Right lobe of liver (tissue), 6 donors: ENCODE measurements around the gene SCN7A. TPM values are rescaled to one million over a fixed set of nuclear protein-coding genes. Genes with fewer than 3 reads are reported as not detected.
A peak's percentile ranks its signal among the peaks of the same experiment; 100 is the strongest.

Source experiments
- ATAC-seq, 4 donors: fragments of 200-7000 bp; cut with Tn5 transposase; one replicate each; pipeline ENCODE4 v1.9.1; 2020; ENCODE audit warnings: mild to moderate bottlenecking in 4 of 4, moderate library complexity in 4 of 4
- DNase-seq, 3 donors: peaks; one replicate each; pipeline ENCODE4 v3.0.0-alpha.2; 2020
- H3K27ac ChIP-seq, 3 donors: fragments of 200-600 bp; one replicate each; pipeline ENCODE4 v1.8.0; 2022
- H3K27me3 ChIP-seq, 2 donors: fragments of 200-600 bp; one replicate each; pipeline ENCODE4 v1.8.0; 2022
- H3K36me3 ChIP-seq, 4 donors: fragments of 200-600 bp; sonication (generic) in 1 of 4; one replicate each; pipeline versions ENCODE4 v1.5.1 to v1.8.0; 2017 to 2022; ENCODE audit warnings: control low read depth in 1 of 4
- H3K4me1 ChIP-seq, 4 donors: fragments of 200-600 bp; sonication (generic) in 1 of 4; one replicate each; pipeline versions ENCODE4 v1.5.1 to v1.8.0; 2017 to 2022; ENCODE audit warnings: control low read depth in 1 of 4
- H3K4me3 ChIP-seq, 3 donors: fragments of 200-600 bp; one replicate each; pipeline ENCODE4 v1.8.0; 2022
- H3K9me3 ChIP-seq, 4 donors: fragments of 200-600 bp; sonication (generic) in 1 of 4; one replicate each; pipeline versions ENCODE4 v1.5.1 to v1.8.0; 2017 to 2022; ENCODE audit warnings: control low read depth in 1 of 4
- POLR2A ChIP-seq: fragments of 450-650 bp; IDR thresholded peaks from one replicate; pipeline ENCODE4 v1.6.1; 2017; ENCODE audit warnings: antibody characterized with exemption, mild to moderate bottlenecking
- WGBS: methylation state at CpG from one replicate; pipeline ENCODE4 v1.1.6; 2018; ENCODE audit warnings: low coverage, low lambda C conversion rate; ENCODE audit not compliant: insufficient coverage; ENCODE audit errors: missing lambda C conversion rate; 5-methylcytosine and 5-hydroxymethylcytosine counted together
- intact Hi-C, 2 donors: fragments of 100-400 bp; cut with DNase I; formaldehyde crosslinking; loops; one replicate each; pipeline versions ENCODE4 v1.11.2 to v1.14.1; 2022
- total RNA-seq, 6 experiments: library from RNA; depleted of rRNA in 2 of 6; stranded (reverse); fragments of >200 nt in 2 of 6; fragmentation: NEBNext Ultra II Directional in 3 of 6; extraction: Animal tissue kit (Norgen Biotek cat#: 25700) in 3 of 6; gene quantifications; one replicate each; pipeline versions ENCODE4 v1.1.0 to v1.2.4, GENCODE V29; 2016 to 2023
- TF ChIP-seq, protein P1 (sequence below), 4 donors: fragments of 200-600 bp in 3 of 4; fragments of 450-650 bp in 1 of 4; IDR thresholded peaks; one replicate each; pipeline versions ENCODE4 v1.5.1 to v1.8.0; 2016 to 2022; ENCODE audit warnings: antibody characterized with exemption in 4 of 4, mild to moderate bottlenecking in 2 of 4
- donor health status: DM: no; HTN: yes; CAD: no.
- donor health status: DM: no; HTN: no; CAD: no.
- donor health status: DM: no; HTN: no; CAD: no.
- donor health status: DM: no; HTN: yes; CAD: no.
- donor health status: DM: no; HTN: yes; CAD: no.

The SCN7A gene
- total RNA-seq, 6 experiments from 2014 or later: 0.27 to 4.2 (median 1.2) TPM

DNA sequence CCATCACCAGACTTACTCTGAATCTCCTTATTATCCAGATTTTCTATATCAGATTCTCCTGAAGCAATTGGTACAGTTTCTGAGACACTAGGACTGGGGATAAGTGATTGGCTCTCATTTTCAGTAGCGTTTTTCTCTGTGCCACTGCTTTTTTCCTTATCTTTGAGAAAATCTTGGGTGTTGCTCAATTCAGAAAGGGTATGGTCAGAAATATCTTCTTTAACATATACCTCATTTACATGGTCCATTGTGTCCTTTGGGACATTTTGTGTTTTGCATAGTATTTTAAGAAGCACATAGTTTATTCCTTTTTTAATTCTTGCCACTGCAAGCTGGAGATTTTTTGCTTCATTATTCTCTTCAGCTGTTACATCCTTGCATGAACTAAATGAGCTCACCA, 61.7 kb downstream of the SCN7A start:
- intact Hi-C loops: no loop called here
- DNase-seq (no peak), ATAC-seq (no peak)
- Histone ChIP-seq H3K27ac (no peak overlapping the region), H3K4me1 (no peaks in the 10 kb centered on the region), H3K4me3 (no peak overlapping the region), H3K36me3 (no peaks in the 10 kb centered on the region), H3K27me3 (no peaks in the 10 kb centered on the region), H3K9me3 (no peaks in the 10 kb centered on the region)
- 21% methylated on average over 1 of the region's 1 CpG for WGBS
- no peak for TF ChIP-seq POLR2A
- TF ChIP-seq, protein P1, sequence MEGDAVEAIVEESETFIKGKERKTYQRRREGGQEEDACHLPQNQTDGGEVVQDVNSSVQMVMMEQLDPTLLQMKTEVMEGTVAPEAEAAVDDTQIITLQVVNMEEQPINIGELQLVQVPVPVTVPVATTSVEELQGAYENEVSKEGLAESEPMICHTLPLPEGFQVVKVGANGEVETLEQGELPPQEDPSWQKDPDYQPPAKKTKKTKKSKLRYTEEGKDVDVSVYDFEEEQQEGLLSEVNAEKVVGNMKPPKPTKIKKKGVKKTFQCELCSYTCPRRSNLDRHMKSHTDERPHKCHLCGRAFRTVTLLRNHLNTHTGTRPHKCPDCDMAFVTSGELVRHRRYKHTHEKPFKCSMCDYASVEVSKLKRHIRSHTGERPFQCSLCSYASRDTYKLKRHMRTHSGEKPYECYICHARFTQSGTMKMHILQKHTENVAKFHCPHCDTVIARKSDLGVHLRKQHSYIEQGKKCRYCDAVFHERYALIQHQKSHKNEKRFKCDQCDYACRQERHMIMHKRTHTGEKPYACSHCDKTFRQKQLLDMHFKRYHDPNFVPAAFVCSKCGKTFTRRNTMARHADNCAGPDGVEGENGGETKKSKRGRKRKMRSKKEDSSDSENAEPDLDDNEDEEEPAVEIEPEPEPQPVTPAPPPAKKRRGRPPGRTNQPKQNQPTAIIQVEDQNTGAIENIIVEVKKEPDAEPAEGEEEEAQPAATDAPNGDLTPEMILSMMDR (IDR thresholded peaks at IDR 0.05): no peak

DNA sequence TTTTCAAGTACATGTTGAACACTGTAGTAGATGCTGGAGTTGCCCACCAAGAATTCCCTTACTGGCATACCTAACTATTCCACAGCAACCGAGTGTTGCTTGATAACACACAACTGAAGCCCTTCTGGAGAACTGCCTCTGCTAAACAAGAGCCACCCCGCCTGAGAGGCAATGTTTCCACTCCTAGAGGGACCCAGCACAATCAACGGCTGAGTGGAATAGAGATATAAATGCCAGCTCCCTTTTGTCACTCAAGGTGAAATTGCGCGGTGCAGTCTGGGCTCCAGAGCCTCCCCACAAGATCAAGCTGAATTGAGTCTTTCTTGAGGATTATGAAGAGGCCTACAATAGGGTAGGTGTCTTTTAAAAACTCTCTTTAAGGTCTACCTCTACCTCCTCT, 69.2 kb downstream of the SCN7A start:
- intact Hi-C loops: no loop called here
- Histone ChIP-seq H3K27ac (no peak overlapping the region), H3K27me3 (no peaks in the 10 kb centered on the region), H3K9me3 (no peaks in the 10 kb centered on the region), H3K4me1 (no peaks in the 10 kb centered on the region), H3K36me3 (no peaks in the 10 kb centered on the region), H3K4me3 (no peak overlapping the region)
- 90% methylated on average over 2 of the region's 5 CpGs for WGBS
- TF ChIP-seq POLR2A: no peak
- TF ChIP-seq, protein P1 (IDR thresholded peaks at IDR 0.05): no peak
- DNase-seq (no peak), ATAC-seq (no peak)

DNA sequence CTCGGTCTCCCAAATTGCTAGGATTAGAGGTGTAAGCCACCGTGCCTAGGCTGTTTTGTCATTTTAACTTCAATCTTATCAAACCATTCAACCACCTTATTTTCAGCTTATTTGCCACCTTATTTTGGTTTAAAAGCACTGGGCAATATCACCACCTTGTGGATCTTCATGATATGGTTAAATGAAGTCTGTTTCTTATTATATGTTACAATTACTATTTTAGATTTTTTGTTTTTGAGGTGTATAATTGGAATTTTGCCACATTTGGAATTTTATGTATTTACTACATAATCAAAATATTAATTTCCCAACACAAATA, 74.5 kb downstream of the SCN7A start:
- no peak for TF ChIP-seq POLR2A
- TF ChIP-seq, protein P1 (IDR thresholded peaks at IDR 0.05): peak; percentile 34 to 53 (median 44)
- intact Hi-C loops: no loop called here
- WGBS: 25% methylated on average over 1 of the region's 2 CpGs

DNA sequence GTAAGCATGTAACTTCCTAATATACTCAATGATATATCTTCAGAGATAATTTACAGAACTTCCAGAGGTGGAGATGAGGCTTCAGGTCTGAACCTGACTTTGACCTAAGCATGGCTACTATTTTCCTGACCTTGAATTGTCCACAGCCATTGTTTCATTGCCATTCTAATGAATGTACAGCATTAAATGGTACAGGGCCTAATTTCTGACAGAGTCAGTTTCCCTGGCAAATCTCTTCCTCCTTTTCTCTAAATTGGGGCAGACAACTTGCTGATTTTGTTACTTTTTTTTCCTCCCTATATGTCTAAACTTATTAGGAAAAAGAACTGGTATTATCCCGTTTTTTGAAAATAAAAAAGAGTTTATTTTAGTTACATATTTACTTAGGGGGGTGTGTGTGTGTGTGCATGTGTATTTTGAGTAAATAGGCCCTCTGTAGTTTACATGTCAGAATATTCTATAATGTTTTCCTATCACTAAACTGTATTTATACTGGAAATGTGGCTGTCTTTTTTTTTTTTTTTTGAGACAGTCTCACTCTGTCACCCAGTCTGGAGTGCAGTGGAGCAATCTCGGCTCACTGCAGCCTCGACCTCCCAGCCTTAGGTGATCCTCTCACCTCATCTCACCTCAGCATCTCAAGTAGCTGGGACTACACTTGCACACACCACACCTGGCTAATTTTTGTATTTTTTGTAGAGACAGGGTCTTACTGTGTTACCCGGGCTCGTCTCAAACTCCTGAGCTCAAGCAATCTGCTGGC, 75.0 kb downstream of the SCN7A start:
- 28% methylated on average over 3 of the region's 5 CpGs for WGBS
- Histone ChIP-seq H3K27ac (no peak overlapping the region), H3K36me3 (no peaks in the 10 kb centered on the region), H3K27me3 (no peaks in the 10 kb centered on the region), H3K9me3 (no peaks in the 10 kb centered on the region), H3K4me1 (no peaks in the 10 kb centered on the region), H3K4me3 (no peak overlapping the region)
- DNase-seq (no peak), ATAC-seq (no peak)
- intact Hi-C loops: no loop called here
- TF ChIP-seq POLR2A: no peak
- TF ChIP-seq, protein P1 (IDR thresholded peaks at IDR 0.05): no peak

More for the DNA sequence above, 74.5 kb downstream of the SCN7A start:
- H3K9me3 ChIP-seq: no peaks in the 10 kb centered on the region
- no peaks in the 10 kb centered on the region for H3K4me1 ChIP-seq
- H3K27ac ChIP-seq: no peak overlapping the region
- DNase-seq (no peak), ATAC-seq (peak; percentile 50 to 68 (median 58))
- H3K27me3 ChIP-seq: no peaks in the 10 kb centered on the region
- no peaks in the 10 kb centered on the region for H3K36me3 ChIP-seq
- no peak overlapping the region for H3K4me3 ChIP-seq
